Measurements from ENCODE around the gene IFT43. TPM values are rescaled to one million over a fixed set of nuclear protein-coding genes. Genes with fewer than 3 reads are reported as not detected.

The IFT43 gene
- total and polyA plus RNA-seq, 12 donors, result 20.9 to 101 (median 30.2) TPM

DNA sequence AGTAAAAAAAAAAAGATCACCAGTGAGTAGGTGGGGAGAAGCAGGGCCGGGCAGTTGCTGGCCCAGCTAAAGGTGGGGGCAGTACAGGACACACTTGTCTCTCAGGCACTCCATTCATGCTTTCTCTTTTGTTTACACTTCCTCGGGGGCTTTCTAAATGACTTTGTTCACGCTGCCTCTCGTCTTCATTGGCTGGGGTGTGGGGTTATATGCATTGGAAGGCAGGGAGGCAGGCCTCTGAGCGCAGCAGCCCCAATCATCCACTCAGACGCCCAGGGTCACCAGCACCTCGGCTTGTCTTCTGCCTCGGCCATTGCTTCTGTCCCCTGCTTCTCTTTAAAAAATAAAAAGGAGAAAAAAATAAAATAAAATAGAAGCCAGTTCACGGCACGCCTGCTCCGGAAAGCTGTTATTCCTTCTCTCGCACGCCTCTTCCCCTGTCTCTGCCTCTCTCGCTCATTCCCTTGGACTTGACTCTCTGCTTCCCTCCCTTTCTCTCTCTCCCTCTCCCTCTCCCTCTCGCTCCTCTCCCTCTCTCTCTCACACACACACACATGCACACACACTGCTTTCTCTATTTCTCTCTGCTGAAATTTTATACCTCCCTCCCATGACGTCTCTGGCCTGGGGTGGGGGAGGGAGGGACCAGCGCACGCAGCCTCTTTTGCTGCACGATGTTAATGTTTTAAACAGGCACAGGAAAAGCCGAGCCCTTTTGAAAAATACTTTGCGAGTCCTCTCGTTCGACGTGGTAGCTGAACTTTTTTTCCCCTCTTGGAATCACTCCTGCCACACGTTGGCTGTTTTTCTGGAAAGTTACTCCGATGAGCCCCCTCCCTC is 3.9 kb upstream of the IFT43 start, which contains the start of gene TGFB3:
Gene TGFB3, minus strand, starts transcription at position 570 of the 840 bp plus-strand sequence. CDS start 1,102 bp downstream, outside the sequence.
- Histone ChIP-seq H3K9me3 (replicated peaks in 1 of 3) (no peaks in the 10 kb centered on the region), H3K36me3 (replicated peaks in 1 of 2) (no peaks in the 10 kb centered on the region), H3K4me1 (replicated peaks in 1 of 2) (peaks cover 15 to 39% of the 10 kb centered on the region in 2 donors), H3K27ac (peak within 1 kb of the TSS; percentile 92 to 97 (median 94)), H3K27me3 (no peaks in the 10 kb centered on the region), H3K4me3 (peak within 1 kb of the TSS in 3 of 4 donors; percentile 68 to 83 (median 72))
- intact Hi-C loops (cut with DNase I), result loop anchor here (5.0 kb wide), 2 partner anchors 74 to 274 kb away; no protein-coding TSS in a partner anchor
- TF ChIP-seq POLR2A (IDR thresholded peaks at IDR 0.05), result peak; percentile 46 to 95
- TF ChIP-seq, protein P1, sequence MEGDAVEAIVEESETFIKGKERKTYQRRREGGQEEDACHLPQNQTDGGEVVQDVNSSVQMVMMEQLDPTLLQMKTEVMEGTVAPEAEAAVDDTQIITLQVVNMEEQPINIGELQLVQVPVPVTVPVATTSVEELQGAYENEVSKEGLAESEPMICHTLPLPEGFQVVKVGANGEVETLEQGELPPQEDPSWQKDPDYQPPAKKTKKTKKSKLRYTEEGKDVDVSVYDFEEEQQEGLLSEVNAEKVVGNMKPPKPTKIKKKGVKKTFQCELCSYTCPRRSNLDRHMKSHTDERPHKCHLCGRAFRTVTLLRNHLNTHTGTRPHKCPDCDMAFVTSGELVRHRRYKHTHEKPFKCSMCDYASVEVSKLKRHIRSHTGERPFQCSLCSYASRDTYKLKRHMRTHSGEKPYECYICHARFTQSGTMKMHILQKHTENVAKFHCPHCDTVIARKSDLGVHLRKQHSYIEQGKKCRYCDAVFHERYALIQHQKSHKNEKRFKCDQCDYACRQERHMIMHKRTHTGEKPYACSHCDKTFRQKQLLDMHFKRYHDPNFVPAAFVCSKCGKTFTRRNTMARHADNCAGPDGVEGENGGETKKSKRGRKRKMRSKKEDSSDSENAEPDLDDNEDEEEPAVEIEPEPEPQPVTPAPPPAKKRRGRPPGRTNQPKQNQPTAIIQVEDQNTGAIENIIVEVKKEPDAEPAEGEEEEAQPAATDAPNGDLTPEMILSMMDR (IDR thresholded peaks at IDR 0.05), result no peak
- 0 to 2% (median 1%) methylated on average over 26 of the region's 26 CpGs for WGBS, 4 donors
- DNase-seq, result peak; percentile 78 to 90 (median 84)

DNA sequence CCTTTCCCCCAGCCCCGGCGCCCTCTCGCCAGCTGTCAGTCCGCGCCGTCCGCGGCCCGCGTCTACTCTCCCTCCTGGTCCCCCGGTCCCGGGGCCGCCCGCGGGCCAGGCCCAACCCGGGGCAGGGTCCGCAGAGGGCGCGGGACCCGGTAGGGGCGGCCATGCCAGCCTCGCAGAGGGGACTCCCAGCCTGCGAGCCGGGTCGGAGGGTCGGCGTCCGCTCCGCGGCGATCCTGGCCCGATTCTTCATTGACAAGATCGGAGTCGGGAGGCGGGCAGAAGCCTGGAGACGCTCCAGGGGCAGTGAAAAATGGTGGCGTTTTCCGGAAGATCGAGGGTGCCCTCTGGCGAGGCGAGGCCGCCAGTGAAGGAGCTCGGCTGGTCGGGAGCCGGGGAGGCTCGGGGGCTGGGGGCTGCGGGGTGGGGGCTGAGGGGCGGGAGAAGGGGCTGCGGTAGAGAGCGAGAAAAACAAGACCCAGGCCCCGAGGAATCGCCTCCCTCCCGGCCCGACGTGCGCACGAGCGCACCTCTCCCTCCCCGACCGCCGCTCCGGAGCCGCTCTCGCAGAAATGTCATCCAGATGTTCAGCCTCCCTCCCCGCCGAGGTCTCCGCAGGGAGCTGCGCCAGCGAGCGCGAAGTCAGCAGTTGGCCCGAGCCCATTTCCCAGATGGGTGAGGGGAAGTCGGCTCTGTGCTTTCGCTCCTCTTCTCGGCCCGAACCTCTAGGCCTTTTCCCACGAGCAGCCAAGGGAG is 3.1 kb upstream of the IFT43 start:
- TF ChIP-seq, protein P1 (IDR thresholded peaks at IDR 0.05), result peak in 5 of 6 experiments; percentile 43 to 66 (median 57)
- TF ChIP-seq POLR2A (IDR thresholded peaks at IDR 0.05), result no peak
- Histone ChIP-seq H3K27me3 (no peaks in the 10 kb centered on the region), H3K9me3 (replicated peaks in 1 of 3) (no peaks in the 10 kb centered on the region), H3K4me3 (peak overlapping the region in 3 of 4 donors; percentile 68 to 83 (median 72)), H3K27ac (peak overlapping the region; percentile 92 to 97 (median 94)), H3K36me3 (replicated peaks in 1 of 2) (no peaks in the 10 kb centered on the region), H3K4me1 (replicated peaks in 1 of 2) (peaks cover 18 to 42% of the 10 kb centered on the region in 2 donors)
- intact Hi-C loops (cut with DNase I), result loop anchor here (5.0 kb wide), 2 partner anchors 75 to 275 kb away; no protein-coding TSS in a partner anchor
- WGBS, 4 donors, result 0 to 1% (median 1%) methylated on average over 14 to 77 of the region's 77 CpGs
- peak; percentile 82 to 92 (median 86) for DNase-seq

DNA sequence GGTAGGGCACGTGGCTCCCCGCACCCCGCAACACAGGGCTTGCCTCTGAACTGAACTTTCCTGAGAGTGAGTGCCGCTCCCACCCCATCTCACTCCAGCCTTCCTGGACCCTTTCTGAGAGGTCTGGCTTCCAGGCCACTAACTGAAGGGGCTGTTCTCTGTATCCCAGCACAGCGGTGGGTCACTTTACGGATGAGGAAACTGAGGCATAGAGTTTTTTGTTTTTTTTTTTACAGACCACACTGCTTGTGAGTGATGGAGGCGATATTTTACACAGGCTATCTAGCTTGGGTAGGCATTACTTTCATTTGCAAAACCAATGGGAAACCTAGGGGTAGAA is 2.6 kb upstream of the IFT43 start:
- intact Hi-C loops (cut with DNase I), result loop anchor here (5.0 kb wide), 2 partner anchors 76 to 276 kb away; no protein-coding TSS in a partner anchor
- no peaks in the 10 kb centered on the region for H3K27me3 ChIP-seq

More for the DNA sequence above, 2.6 kb upstream of the IFT43 start:
- H3K36me3 ChIP-seq (replicated peaks in 1 of 2), result no peaks in the 10 kb centered on the region
- no peak for DNase-seq
- 34 to 45% (median 35%) methylated on average over 7 of the region's 7 CpGs for WGBS, 4 donors
- H3K9me3 ChIP-seq (replicated peaks in 1 of 3), result no peaks in the 10 kb centered on the region
- TF ChIP-seq, protein P1 (IDR thresholded peaks at IDR 0.05), result no peak
- TF ChIP-seq POLR2A (IDR thresholded peaks at IDR 0.05), result no peak
- H3K4me3 ChIP-seq, result peak overlapping the region in 2 of 4 donors; percentile 68 to 83
- H3K4me1 ChIP-seq (replicated peaks in 1 of 2), result peaks cover 18 to 38% of the 10 kb centered on the region in 2 donors
- peak overlapping the region in 4 of 5 donors; percentile 92 to 97 (median 95) for H3K27ac ChIP-seq
